Measurements from ENCODE around the gene PTPN12. TPM values are rescaled to one million over a fixed set of nuclear protein-coding genes. Genes with fewer than 3 reads are reported as not detected.

PTPN12 gene
- total RNA-seq, 1 experiment from 2014 or later: 82.1 TPM

- ATAC-seq (no peak), DNase-seq (ENCODE audit: low read depth, low spot score) (no peak)
- in situ Hi-C loops (cut with HindIII; ENCODE audit: low pct_unique_long_range_greater_than_20kb, low sequenced_read_pairs) (no loop called here), intact Hi-C loops (cut with micrococcal nuclease; ENCODE audit: unreplicated experiment) (no loop called here)
- TF ChIP-seq POLR2AphosphoS5 (IDR thresholded peaks at IDR 0.05; ENCODE audit: low read depth, low read length) (no peak), REST (IDR thresholded peaks at IDR 0.05; ENCODE audit: insufficient read depth in 1 of 2, low read depth in 2 of 2, low read length in 1 of 2) (no peak), TCF7L2 (IDR thresholded peaks at IDR 0.05; ENCODE audit: low read depth, low read length) (no peak), SIN3A (IDR thresholded peaks at IDR 0.05; ENCODE audit: borderline replicate concordance, insufficient read depth, low read depth, low read length) (no peak), CTCF (IDR thresholded peaks at IDR 0.05) (no peak)
- Histone ChIP-seq H3K27me3 (ENCODE audit: control insufficient read depth, insufficient read depth, low read length) (no peaks in the 10 kb centered on the region), H3K4me1 (ENCODE audit: control insufficient read depth, insufficient read depth, low read length) (no peaks in the 10 kb centered on the region), H3K4me3 (ENCODE audit: low read depth in 2 of 2, low read length in 2 of 2) (no peak overlapping the region), H3K27ac (ENCODE audit: low read length) (no peak overlapping the region), H3K9me3 (ENCODE audit: control insufficient read depth, insufficient read depth, low read depth, low read length) (no peaks in the 10 kb centered on the region), H3K36me3 (ENCODE audit: control insufficient read depth, insufficient read depth, low read length) (no peaks in the 10 kb centered on the region)
- POLR2A ChIA-PET: no interaction called here
- no TSS peak for BruUV-seq (replicated peaks)
- CTCF ChIA-PET: no interaction called here
Observed at GRCh38 chr7:77661816-77662215, 124.7 kb downstream of the PTPN12 start.

GRCh38 chr7:77662869-77663268 is 125.8 kb downstream of the PTPN12 start:
- ChIA-PET CTCF (no interaction called here), POLR2A (no interaction called here)
- no peaks in the 10 kb centered on the region for H3K4me1 ChIP-seq (ENCODE audit: control insufficient read depth, insufficient read depth, low read length)
- intact Hi-C loops (cut with micrococcal nuclease; ENCODE audit: unreplicated experiment): no loop called here
- BruUV-seq (replicated peaks): no TSS peak
- in situ Hi-C loops (cut with HindIII; ENCODE audit: low pct_unique_long_range_greater_than_20kb, low sequenced_read_pairs): no loop called here
- no peaks in the 10 kb centered on the region for H3K36me3 ChIP-seq (ENCODE audit: control insufficient read depth, insufficient read depth, low read length)
- no peaks in the 10 kb centered on the region for H3K9me3 ChIP-seq (ENCODE audit: control insufficient read depth, insufficient read depth, low read depth, low read length)
- DNase-seq (ENCODE audit: low read depth, low spot score) (no peak), ATAC-seq (no peak)
- H3K4me3 ChIP-seq (ENCODE audit: low read depth in 2 of 2, low read length in 2 of 2): no peak overlapping the region
- no peaks in the 10 kb centered on the region for H3K27me3 ChIP-seq (ENCODE audit: control insufficient read depth, insufficient read depth, low read length)
- TF ChIP-seq TCF7L2 (IDR thresholded peaks at IDR 0.05; ENCODE audit: low read depth, low read length): no peak
- TF ChIP-seq SIN3A (IDR thresholded peaks at IDR 0.05; ENCODE audit: borderline replicate concordance, insufficient read depth, low read depth, low read length): no peak
- no peak for TF ChIP-seq CTCF (IDR thresholded peaks at IDR 0.05)
- no peak for TF ChIP-seq POLR2AphosphoS5 (IDR thresholded peaks at IDR 0.05; ENCODE audit: low read depth, low read length)
- TF ChIP-seq REST (IDR thresholded peaks at IDR 0.05; ENCODE audit: insufficient read depth in 1 of 2, low read depth in 2 of 2, low read length in 1 of 2): no peak
- no peak overlapping the region for H3K27ac ChIP-seq (ENCODE audit: low read length)

Data from Panc1 (cell line).